ENCODE results near the gene RBM10. TPM values are rescaled to one million over a fixed set of nuclear protein-coding genes. Genes with fewer than 3 reads are reported as not detected.

RBM10 gene
- total and polyA plus RNA-seq, 2 experiments from 2014 or later = 39.5 to 101 TPM

- no peaks in the 10 kb centered on the region for H3F3A ChIP-seq (replicated peaks; ENCODE audit: low read depth)
- no peak for TF ChIP-seq CREB1 (CRISPR knock-in tag; IDR thresholded peaks at IDR 0.05; ENCODE audit: low read depth)
- TF ChIP-seq STAT1 (IDR thresholded peaks at IDR 0.05; ENCODE audit: unreplicated experiment) = no peak
- no peak for TF ChIP-seq CTCF (conservative IDR thresholded peaks at IDR 0.05; ENCODE audit: low read depth in 2 of 2)
- TF ChIP-seq POLR2AphosphoS5 (IDR thresholded peaks at IDR 0.05; ENCODE audit: low read depth) = no peak
- no peak for TF ChIP-seq ZNF114 (CRISPR knock-in tag; IDR thresholded peaks at IDR 0.05)
- TF ChIP-seq EZH2 (IDR thresholded peaks at IDR 0.05; ENCODE audit: low read depth, unreplicated experiment) = no peak
- TF ChIP-seq ZNF462 (CRISPR knock-in tag; IDR thresholded peaks at IDR 0.05) = no peak
- TF ChIP-seq REST (IDR thresholded peaks at IDR 0.05; ENCODE audit: unreplicated experiment) = no peak
- TF ChIP-seq JUNB (IDR thresholded peaks at IDR 0.05; ENCODE audit: unreplicated experiment) = no peak
- TF ChIP-seq NANOG (IDR thresholded peaks at IDR 0.05; ENCODE audit: borderline replicate concordance) = no peak
- no peak for TF ChIP-seq ZNF331 (CRISPR knock-in tag; IDR thresholded peaks at IDR 0.05; ENCODE audit: low read depth)
- TF ChIP-seq ETS1 (IDR thresholded peaks at IDR 0.05) = no peak
- TF ChIP-seq EZH2phosphoT487 (IDR thresholded peaks at IDR 0.05; ENCODE audit: unreplicated experiment) = no peak
- no peaks in the 10 kb centered on the region for H4K20me1 ChIP-seq (replicated peaks; ENCODE audit: insufficient read depth)
- no peak overlapping the region for H3K27ac ChIP-seq (ENCODE audit: low read depth)
- peaks cover 4% of the 10 kb centered on the region for H3K4me1 ChIP-seq (ENCODE audit: insufficient read depth)
- H3K9me2 ChIP-seq (ENCODE audit: insufficient read depth) = no peaks in the 10 kb centered on the region
- peaks cover 2% of the 10 kb centered on the region; the same call in 2 of the 3 replicates for H3K4me1 Mint-ChIP-seq
- H3K9me3 Mint-ChIP-seq = no peaks in the 10 kb centered on the region; the same call in 1 of the 3 replicates
- peaks cover 4% of the 10 kb centered on the region for H3K36me3 ChIP-seq (ENCODE audit: insufficient read depth)
- H3K4me3 ChIP-seq = no peak overlapping the region
- H3K4me3 Mint-ChIP-seq = no peak overlapping the region
- H3K27me3 ChIP-seq (ENCODE audit: insufficient read depth) = no peaks in the 10 kb centered on the region
- peaks cover 4% of the 10 kb centered on the region for H3K27me3 Mint-ChIP-seq (ENCODE audit: insufficient read depth, low read depth, poor library complexity)
- peak overlapping the region; percentile 68; the same call in 1 of the 2 replicates for H3K27ac Mint-ChIP-seq
- DNase-seq (ENCODE audit: low spot score) (no peak), ATAC-seq (no peak)
- peaks cover 25% of the 10 kb centered on the region for H3K36me3 Mint-ChIP-seq (ENCODE audit: low read depth)
- H3K4me2 ChIP-seq = no peak overlapping the region
- no peak overlapping the region for H2AFZ ChIP-seq
- H3K79me2 ChIP-seq (replicated peaks; ENCODE audit: insufficient read depth) = peaks cover 15% of the 10 kb centered on the region
Measured at GRCh38 chrX:47230136-47230868, 85.3 kb downstream of the RBM10 start.

Data from GM23338 (cell line).